Tibial nerve (tissue), 4 donors: ENCODE data around the gene HLA-F. TPM values are rescaled to one million over a fixed set of nuclear protein-coding genes. Genes with fewer than 3 reads are reported as not detected.

Experiments
- DNase-seq, 2 donors: peaks; one replicate each; pipeline ENCODE4 v3.0.0-alpha.2; 2019; ENCODE audit warnings: low spot score in 2 of 2
- H3K27ac ChIP-seq, 4 donors: fragments of 200-600 bp; sonication (generic) in 3 of 4; one replicate each; pipeline ENCODE4 v1.5.1; 2017 to 2019; ENCODE audit warnings: mild to moderate bottlenecking in 1 of 4
- H3K27me3 ChIP-seq, 2 donors: fragments of 200-600 bp; sonication (generic) in 1 of 2; one replicate each; pipeline versions ENCODE4 v1.5.1 to v1.6.0; 2017 to 2019
- H3K36me3 ChIP-seq, 3 donors: fragments of 200-600 bp; sonication (generic); one replicate each; pipeline ENCODE4 v1.5.1; 2018 to 2019
- H3K4me1 ChIP-seq, 4 donors: fragments of 200-600 bp; sonication (generic) in 3 of 4; one replicate each; pipeline ENCODE4 v1.5.1; 2017 to 2019
- H3K4me3 ChIP-seq, 4 donors: fragments of 200-600 bp; sonication (generic) in 3 of 4; one replicate each; pipeline ENCODE4 v1.5.1; 2017 to 2019; ENCODE audit warnings: mild to moderate bottlenecking in 1 of 4, moderate library complexity in 1 of 4
- H3K9me3 ChIP-seq, 4 donors: fragments of 200-600 bp; sonication (generic) in 3 of 4; one replicate each; pipeline ENCODE4 v1.5.1; 2017 to 2019
- CTCF ChIP-seq, 5 experiments: fragments of 200-600 bp in 3 of 5; fragments of 450-650 bp in 2 of 5; sonication (generic) in 3 of 5; IDR thresholded peaks; one replicate each; pipeline ENCODE4 v1.5.1; 2016 to 2019; ENCODE audit warnings: antibody characterized with exemption in 5 of 5, mild to moderate bottlenecking in 3 of 5, moderate library complexity in 2 of 5
- EP300 ChIP-seq, 2 donors: sonication (generic); formaldehyde crosslinking; IDR thresholded peaks; one replicate each; pipeline ENCODE4 v1.6.1; 2017; ENCODE audit warnings: antibody characterized with exemption in 2 of 2, mild to moderate bottlenecking in 1 of 2
- POLR2A ChIP-seq, 2 donors: fragments of 450-650 bp; IDR thresholded peaks; one replicate each; pipeline ENCODE4 v1.6.1; 2017; ENCODE audit warnings: antibody characterized with exemption in 2 of 2, mild to moderate bottlenecking in 2 of 2, moderate library complexity in 2 of 2
- WGBS, 2 donors: methylation state at CpG; one replicate each; pipeline ENCODE4 v1.1.5; 2018; 5-methylcytosine and 5-hydroxymethylcytosine counted together
- total RNA-seq, 4 donors: library from RNA; depleted of rRNA; stranded (reverse); fragments of >200 nt; gene quantifications; one replicate each; pipeline ENCODE4 v1.1.0, GENCODE V29; 2016

Gene HLA-F
- total RNA-seq, 4 donors from 2014 or later = 63.0 to 117 (median 101) TPM

DNA sequence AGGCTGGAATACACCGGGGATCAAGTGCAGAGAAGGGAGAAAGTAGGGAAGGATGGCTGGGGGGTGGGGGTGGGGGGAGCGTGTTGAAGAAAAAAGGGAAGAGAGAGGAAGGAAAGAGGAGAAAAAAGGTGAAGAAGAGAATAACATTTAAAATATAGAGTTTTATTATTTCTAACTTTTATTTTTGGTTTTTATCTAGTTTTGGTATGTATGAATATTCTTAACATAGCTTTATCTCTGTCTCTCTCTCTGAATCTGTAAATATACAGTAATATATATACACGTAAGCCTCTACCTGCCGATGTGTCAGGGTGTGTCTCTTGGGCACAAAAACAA, 30.0 kb downstream of the HLA-F start:
- DNase-seq = no peak
- WGBS, 2 donors = 22 to 26% methylated on average over 4 of the region's 4 CpGs
- Histone ChIP-seq H3K9me3 (no peaks in the 10 kb centered on the region), H3K4me3 (peak overlapping the region; percentile 54 to 80 (median 60)), H3K27ac (peak overlapping the region; percentile 69 to 97 (median 89)), H3K4me1 (peaks cover 0 to 28% (median 12%) of the 10 kb centered on the region in 4 donors), H3K36me3 (no peaks in the 10 kb centered on the region), H3K27me3 (no peaks in the 10 kb centered on the region)
- TF ChIP-seq POLR2A (IDR thresholded peaks at IDR 0.05) = no peak
- no peak for TF ChIP-seq CTCF (IDR thresholded peaks at IDR 0.05)
- TF ChIP-seq EP300 (IDR thresholded peaks at IDR 0.05) = no peak

DNA sequence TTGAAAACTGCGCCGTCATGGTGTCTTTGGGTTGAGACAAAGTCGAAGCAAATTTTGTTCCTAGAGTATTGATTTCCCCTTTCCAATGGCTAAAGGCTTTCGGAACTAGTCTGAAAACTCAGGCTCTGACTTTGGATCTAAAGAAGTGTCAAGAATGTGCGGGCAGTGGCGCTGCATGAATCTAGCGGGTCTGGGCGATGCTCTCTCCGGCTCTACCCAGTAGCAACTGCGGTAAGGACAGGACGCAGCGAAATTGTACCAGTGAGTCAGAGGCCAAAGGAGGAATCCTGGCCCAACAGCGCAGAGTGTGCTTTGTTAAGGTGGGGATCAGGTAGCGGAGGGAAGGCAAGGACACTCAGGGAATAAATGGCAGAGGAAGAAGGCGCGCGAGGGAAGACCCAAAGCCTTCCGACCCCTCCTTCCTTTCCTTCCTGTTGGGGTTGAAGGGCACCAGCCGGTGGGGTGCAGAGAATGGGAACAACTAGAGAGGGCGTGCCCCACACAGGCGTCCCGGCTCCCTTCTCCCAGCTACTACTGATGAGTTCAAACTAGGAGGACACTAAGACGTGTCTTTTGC, 32.1 kb downstream of the HLA-F start:
- 44 to 63% methylated on average over 23 of the region's 23 CpGs for WGBS, 2 donors
- TF ChIP-seq POLR2A (IDR thresholded peaks at IDR 0.05) (no peak), EP300 (IDR thresholded peaks at IDR 0.05) (no peak), CTCF (IDR thresholded peaks at IDR 0.05) (no peak)
- H3K4me1 ChIP-seq = peaks cover 0 to 16% (median 7%) of the 10 kb centered on the region in 4 donors

GRCh38 chr6:29757282-29757681, 34.0 kb downstream of the HLA-F start:
- H3K27ac ChIP-seq = no peak overlapping the region
- no peak for DNase-seq
- TF ChIP-seq EP300 (IDR thresholded peaks at IDR 0.05) = no peak
- TF ChIP-seq CTCF (IDR thresholded peaks at IDR 0.05) = no peak
- no peak for TF ChIP-seq POLR2A (IDR thresholded peaks at IDR 0.05)

More for the DNA sequence above, 32.1 kb downstream of the HLA-F start:
- Histone ChIP-seq H3K36me3 (no peaks in the 10 kb centered on the region), H3K9me3 (no peaks in the 10 kb centered on the region), H3K27me3 (no peaks in the 10 kb centered on the region), H3K27ac (no peak overlapping the region), H3K4me3 (no peak overlapping the region)
- no peak for DNase-seq

GRCh38 chr6:29757701-29758293, 34.6 kb downstream of the HLA-F start:
- H3K27me3 ChIP-seq = no peaks in the 10 kb centered on the region
- no peak overlapping the region for H3K27ac ChIP-seq
- 17 to 28% methylated on average over 2 of the region's 2 CpGs for WGBS, 2 donors
- no peak for DNase-seq
- no peaks in the 10 kb centered on the region for H3K36me3 ChIP-seq
- peaks cover 0 to 5% (median 3%) of the 10 kb centered on the region in 4 donors for H3K4me1 ChIP-seq
- H3K9me3 ChIP-seq = no peaks in the 10 kb centered on the region
- TF ChIP-seq CTCF (IDR thresholded peaks at IDR 0.05) = no peak
- no peak for TF ChIP-seq EP300 (IDR thresholded peaks at IDR 0.05)
- H3K4me3 ChIP-seq = no peak overlapping the region

More at GRCh38 chr6:29757282-29757681, 34.0 kb downstream of the HLA-F start:
- Histone ChIP-seq H3K9me3 (no peaks in the 10 kb centered on the region), H3K4me3 (no peak overlapping the region), H3K36me3 (no peaks in the 10 kb centered on the region), H3K4me1 (peaks cover 0 to 5% (median 3%) of the 10 kb centered on the region in 4 donors), H3K27me3 (no peaks in the 10 kb centered on the region)
- 61 to 89% methylated on average over 2 of the region's 2 CpGs for WGBS, 2 donors

DNA sequence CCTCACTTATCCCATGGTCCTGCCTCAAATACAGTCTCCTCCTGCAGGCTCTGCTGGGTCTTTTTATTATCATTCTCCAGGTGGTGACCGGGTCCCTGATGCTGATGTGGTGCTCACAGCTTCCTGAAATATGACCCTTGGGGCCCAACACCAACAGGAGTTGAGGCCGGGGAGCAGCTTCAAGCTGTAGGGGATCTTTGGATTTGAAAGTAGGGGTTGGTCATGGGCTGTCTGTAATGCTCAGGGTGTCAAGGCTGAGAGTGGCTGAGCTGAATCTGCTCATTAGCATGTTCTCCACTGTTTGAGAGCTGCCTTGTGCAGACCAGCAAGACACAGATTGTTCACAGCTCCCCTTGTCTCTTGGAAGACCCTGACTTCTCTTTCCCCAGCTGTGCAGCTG, 35.5 kb downstream of the HLA-F start:
- Histone ChIP-seq H3K27ac (no peak overlapping the region), H3K4me3 (no peak overlapping the region), H3K36me3 (no peaks in the 10 kb centered on the region), H3K27me3 (no peaks in the 10 kb centered on the region), H3K9me3 (no peaks in the 10 kb centered on the region), H3K4me1 (no peaks in the 10 kb centered on the region)
- DNase-seq = no peak
- TF ChIP-seq CTCF (IDR thresholded peaks at IDR 0.05) (no peak), POLR2A (IDR thresholded peaks at IDR 0.05) (no peak), EP300 (IDR thresholded peaks at IDR 0.05) (no peak)
- 66 to 76% methylated on average over 2 of the region's 2 CpGs for WGBS, 2 donors
